Measurements from ENCODE around the gene PRICKLE3.

Gene PRICKLE3

DNA sequence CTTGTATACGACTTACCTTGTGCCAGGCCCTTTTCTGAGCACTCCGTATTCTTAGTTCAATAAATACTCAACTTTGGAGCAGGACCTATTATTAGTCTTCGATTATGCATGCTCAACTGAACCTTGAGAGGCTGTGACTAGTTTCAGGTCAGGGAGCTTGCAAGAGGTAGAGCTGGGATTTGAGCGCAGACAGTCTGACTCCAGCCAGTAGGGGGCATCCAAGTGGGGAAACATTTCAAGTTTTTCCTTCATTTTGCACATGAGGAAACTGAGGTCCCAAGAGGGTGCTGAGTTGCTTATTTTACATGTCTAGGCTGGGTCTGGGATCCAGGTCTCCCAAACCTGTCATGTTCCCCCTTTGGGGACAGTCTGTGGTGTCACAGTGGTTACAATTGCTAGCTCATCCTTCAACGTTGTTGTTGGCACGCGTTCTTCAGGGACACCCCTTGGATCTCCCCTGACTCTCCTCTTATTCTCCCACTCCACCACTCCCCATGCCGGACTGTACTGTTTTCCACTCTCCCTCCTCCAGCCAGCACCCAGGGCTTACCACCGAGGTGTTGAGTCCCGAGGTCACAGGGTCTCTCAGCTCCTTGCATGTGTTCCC lies 6.7 kb upstream of the PRICKLE3 start:
- no peak overlapping the region for H3K4me3 ChIP-seq (ENCODE audit: low read depth, low read length)
- TF ChIP-seq, protein P1, sequence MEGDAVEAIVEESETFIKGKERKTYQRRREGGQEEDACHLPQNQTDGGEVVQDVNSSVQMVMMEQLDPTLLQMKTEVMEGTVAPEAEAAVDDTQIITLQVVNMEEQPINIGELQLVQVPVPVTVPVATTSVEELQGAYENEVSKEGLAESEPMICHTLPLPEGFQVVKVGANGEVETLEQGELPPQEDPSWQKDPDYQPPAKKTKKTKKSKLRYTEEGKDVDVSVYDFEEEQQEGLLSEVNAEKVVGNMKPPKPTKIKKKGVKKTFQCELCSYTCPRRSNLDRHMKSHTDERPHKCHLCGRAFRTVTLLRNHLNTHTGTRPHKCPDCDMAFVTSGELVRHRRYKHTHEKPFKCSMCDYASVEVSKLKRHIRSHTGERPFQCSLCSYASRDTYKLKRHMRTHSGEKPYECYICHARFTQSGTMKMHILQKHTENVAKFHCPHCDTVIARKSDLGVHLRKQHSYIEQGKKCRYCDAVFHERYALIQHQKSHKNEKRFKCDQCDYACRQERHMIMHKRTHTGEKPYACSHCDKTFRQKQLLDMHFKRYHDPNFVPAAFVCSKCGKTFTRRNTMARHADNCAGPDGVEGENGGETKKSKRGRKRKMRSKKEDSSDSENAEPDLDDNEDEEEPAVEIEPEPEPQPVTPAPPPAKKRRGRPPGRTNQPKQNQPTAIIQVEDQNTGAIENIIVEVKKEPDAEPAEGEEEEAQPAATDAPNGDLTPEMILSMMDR (IDR thresholded peaks at IDR 0.05; ENCODE audit: low read depth, low read length, missing control alignments): peak; percentile 68
- no peak for DNase-seq (ENCODE audit: low read depth)

DNA sequence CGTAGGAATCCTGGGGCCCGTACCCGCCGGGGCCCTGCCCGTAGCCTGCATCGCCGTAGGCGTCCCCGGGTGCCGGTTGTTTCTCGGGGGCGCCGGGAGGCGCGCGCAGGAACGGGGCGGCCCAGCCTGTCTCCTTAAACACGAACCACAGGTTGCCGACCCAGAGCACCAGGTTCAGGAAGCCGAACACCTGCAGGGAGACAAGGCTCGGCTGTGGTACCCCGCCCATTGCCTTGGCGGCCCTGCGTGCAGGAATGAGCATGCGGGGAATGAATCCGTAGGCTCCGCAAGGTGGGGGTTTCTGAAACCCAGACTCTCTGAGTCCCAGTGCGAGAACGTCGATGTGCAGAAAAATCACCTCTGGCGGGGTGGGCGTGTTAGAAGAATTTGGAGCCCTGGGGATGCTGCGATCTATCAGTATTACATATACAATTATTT lies 5.4 kb upstream of the PRICKLE3 start:
- DNase-seq (ENCODE audit: low read depth): no peak
- H3K4me3 ChIP-seq (ENCODE audit: low read depth, low read length): peak overlapping the region; percentile 77
- TF ChIP-seq, protein P1 (IDR thresholded peaks at IDR 0.05; ENCODE audit: low read depth, low read length, missing control alignments): no peak

DNA sequence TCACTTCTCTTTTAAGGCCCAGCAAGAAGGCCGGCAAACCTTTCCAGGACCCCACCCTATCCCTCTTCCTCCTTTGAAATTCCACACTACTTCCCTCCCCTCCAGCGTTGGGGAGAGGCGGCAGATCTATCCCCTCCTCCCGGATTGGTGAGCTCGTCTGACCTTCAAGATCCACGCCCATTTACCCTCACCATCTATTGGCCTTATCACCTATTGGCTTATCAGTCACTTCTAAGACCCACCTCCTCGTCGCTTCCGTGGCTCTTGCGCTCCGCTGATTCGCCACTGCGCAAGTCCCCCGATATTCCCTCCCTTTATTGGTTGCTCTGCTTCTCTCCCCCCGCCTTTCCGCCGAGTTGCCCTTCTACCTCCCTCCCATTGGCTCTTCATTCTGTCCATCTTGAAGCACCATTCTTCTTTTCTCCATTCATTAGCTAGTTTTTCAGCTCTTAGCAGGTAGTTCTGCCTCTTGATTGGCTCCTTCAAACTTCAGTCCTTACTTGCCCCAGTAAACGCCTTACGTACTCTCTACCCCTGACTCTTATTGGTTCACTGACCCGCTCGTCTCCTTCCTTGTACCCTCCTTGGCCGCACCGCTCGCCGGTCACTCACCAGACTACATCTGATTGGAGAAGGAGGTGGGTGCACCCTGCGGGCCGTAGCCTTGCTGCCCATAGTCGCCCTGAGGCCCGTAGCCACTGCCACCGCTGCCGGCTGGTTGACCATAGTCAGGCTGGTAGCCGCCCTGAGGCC lies 4.8 kb upstream of the PRICKLE3 start:
- DNase-seq (ENCODE audit: low read depth): peak; percentile 98
- peak overlapping the region; percentile 77 for H3K4me3 ChIP-seq (ENCODE audit: low read depth, low read length)

DNA sequence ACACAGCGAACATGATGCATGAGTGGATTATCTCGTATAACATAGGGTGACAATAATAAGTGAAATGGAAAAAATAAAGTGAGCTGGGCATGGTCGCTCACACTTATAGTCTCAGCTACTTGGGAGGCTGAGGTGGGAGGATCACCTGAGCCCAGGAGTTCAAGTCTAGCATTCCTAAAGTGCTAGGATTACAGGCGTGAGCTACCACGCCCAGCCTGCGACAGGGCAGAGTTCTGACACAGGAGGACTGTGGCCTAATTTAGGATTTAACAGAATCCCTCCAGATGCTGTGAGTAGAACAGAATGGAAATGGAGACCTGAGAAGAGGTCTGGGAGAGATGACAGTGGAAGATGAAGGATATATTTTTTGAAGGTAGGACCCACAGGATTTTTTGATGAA lies 3.4 kb upstream of the PRICKLE3 start:
- TF ChIP-seq, protein P1 (IDR thresholded peaks at IDR 0.05; ENCODE audit: low read depth, low read length, missing control alignments): no peak
- H3K4me3 ChIP-seq (ENCODE audit: low read depth, low read length): no peak overlapping the region; the same call in 1 of the 2 replicates
- no peak for DNase-seq (ENCODE audit: low read depth)

More for the DNA sequence above, 4.8 kb upstream of the PRICKLE3 start:
- TF ChIP-seq, protein P1 (IDR thresholded peaks at IDR 0.05; ENCODE audit: low read depth, low read length, missing control alignments): no peak

DNA sequence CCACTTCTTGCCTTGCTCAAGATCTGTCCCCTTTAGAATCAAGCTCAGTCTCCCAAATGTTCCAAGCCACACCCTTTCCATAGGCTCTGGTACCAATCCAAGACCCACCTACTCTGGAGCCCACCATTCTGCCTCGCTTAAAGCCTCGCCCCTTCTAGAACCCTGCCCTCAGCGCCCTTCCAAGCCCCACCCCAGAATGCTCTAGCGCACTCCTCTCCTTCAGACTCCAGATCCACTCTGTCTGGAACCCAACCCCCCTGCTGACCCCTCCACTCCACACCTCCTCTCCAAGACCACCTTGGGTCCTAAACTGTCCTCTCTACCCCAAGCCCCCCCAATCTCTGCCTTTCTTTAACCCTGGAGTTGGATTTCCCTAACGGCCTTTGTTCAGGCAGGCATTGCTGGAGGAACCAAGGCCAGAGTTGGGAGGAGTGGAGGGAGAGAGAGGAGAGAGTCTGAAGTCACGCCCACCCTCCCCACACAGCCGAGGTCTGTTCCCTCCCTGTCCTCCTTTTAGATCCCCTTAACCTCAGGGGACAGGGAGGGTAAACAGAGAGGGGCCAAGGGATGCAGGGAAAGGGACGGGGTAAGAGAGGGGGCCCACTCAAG lies 2.4 kb upstream of the PRICKLE3 start:
- no peak for DNase-seq (ENCODE audit: low read depth)
- TF ChIP-seq, protein P1 (IDR thresholded peaks at IDR 0.05; ENCODE audit: low read depth, low read length, missing control alignments): no peak

DNA sequence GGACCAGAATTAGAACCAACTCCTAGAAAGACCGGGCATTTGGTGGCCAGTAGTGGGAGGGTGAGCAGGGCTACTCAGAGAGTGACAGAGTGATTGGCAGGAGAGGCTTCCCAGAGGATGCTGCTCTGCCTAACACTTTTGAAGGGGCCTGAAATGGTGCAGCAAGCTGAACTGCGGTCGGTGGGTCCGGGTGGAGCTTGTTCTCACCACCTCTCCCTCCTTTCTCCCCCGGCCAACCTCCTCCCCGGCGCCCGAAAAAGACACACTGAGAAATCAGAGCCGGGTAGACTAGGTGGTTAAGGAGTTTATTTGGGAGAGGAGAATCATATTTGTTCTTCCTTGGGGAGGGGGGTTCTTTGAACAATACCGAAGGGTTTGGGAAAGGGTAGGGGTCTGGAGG lies 1.4 kb upstream of the PRICKLE3 start:
- H3K4me3 ChIP-seq (ENCODE audit: low read depth, low read length): no peak overlapping the region
- TF ChIP-seq, protein P1 (IDR thresholded peaks at IDR 0.05; ENCODE audit: low read depth, low read length, missing control alignments): no peak
- no peak for DNase-seq (ENCODE audit: low read depth)

More for the DNA sequence above, 2.4 kb upstream of the PRICKLE3 start:
- H3K4me3 ChIP-seq (ENCODE audit: low read depth, low read length): no peak overlapping the region
